Stimulated activated CD4-positive, alpha-beta T cell treated with anti-CD3 and anti-CD28 coated beads, Interleukin-1b, Interleukin-23, amount 100 ng/mL, for 4 hours (primary cell): ENCODE measurements around the gene BOC.

Experiments
- DNase-seq, 2 donors: peaks; one replicate each; pipeline ENCODE4 v3.0.0-alpha.2; 2020; ENCODE audit warnings: low read depth in 2 of 2

BOC gene

GRCh38 chr3:113251817-113252216 lies 40.5 kb downstream of the BOC start:
- DNase-seq: no peak

- DNase-seq: no peak
These were observed 41.2 kb downstream of the BOC start for GRCh38 chr3:113252553-113252952.

DNA sequence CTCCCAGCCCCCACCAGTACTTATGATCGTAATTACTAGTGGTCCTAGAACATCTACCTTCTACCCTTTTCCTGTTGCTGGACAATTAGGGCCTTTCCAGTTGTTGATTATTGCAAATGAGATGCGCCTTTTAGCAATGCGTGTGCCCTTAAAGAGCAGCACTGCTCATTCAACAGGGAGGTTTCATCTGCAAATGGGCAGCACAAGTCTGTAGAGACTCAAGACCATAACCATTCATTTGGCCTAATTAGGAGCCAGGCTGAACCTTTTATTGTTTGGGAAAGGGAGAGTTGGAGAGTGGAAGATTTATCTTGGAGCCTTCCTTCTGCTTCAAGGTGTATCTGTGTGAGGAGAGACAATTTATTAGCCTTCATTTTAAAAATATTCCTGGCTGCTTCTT lies 42.3 kb downstream of the BOC start:
- no peak for DNase-seq

DNA sequence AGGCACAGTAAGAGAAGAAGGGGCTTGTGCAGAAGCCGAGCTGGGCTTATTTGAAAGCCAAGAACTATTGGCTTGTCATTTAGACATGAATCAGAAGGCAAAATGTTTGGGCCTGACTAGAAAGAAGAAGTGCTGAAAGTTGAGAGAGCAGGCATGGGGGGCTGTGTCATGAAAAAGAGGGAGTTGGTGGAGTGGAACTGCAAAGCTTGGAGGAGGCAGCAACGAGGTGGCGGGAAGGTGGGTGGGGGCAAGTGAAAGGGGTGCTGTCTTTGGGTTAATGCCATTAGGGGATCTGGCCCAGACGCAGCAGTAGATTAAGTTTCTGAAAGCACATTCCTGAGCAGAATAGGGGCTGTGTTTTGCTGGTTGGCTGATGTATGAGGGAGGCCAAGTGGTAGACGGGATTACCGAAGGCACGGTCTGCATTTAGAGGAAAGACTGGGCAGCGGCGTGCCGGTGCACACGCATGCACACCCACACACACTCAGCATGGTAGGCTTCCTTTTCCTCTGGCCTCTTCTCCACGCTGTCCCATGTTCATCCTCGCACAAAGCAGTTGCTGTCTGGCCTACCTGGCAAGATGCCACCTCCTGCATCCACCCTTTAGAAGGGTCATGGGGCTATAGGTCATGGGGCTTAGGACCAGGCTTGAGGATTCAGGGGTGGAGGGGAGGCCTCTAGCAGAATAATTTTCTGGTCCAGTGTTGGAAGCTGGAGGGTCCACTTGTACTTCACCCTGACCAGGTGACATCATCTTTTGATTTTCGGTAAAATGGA lies 43.0 kb downstream of the BOC start:
- no peak for DNase-seq

DNA sequence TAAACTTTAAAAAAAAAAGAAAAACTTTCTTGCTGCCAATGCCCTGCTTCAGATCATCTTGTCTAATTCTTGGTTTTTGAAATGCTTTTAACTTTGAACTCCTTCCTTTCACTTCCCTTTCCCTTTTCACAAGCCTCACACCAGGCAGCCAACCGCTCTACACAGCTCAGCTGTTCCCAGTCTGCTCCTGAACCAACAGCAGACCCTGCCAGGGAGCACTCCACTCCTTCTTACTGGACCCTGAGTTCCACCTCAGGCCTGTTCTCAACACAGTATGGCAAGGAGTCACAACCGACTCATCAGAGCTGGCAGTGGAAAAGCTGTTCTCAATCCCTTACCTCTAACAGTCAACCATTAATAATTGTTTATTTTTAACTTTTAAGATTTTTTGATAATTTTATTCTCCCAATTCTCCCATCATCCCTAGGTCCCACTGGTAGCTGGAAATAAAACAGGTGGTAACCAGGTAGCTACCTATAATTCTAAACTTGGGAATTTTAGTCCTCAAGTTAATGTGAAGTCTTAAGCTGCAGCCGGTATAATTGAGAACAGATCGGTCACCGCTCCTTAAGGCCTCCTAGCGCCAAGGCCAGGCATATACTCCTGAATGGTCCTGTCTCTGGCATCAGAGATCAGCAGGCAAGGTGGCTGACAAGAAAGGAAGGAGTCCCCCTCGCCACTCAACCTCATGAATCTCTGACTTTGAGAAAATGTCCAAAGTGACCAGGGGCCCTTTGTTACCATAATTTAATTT lies 43.9 kb downstream of the BOC start:
- DNase-seq: no peak

DNA sequence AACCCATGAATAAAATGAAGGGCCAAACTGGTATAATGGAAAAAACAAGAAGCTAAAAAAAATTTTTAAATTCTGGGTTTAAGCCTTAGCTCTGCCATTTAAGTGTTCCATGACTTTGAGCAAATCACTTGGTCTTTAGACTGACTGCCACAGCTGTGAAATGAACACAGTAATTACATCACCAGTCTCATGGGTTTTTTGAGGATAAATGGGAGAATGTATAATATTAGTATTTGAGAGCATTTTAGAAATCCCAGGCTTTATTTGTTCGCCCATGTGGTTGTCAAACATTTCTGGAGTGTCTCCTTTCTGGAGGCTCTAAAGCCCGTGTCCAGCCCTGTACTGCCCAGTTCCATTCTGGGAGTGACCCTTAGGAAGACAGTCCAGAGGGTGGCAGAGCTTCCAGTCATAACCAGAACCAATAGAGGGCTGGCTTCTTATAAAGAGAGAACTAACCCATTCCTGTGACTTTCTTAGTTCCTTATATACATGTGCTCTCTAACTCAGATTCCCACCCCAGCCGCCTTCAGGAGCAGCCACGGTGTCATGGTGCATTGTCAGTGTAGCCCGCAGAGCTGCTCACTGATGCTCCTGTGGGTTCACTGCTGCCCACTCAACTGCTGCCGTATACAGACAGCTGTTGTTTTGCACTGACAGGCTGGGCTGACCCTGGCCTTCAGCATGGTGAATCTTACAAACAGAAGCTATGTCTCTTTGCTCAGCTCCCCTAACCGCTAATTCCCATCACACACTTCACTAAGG lies 44.7 kb downstream of the BOC start:
- no peak for DNase-seq

- no peak for DNase-seq
These were observed 47.0 kb downstream of the BOC start for GRCh38 chr3:113258361-113258760.

DNA sequence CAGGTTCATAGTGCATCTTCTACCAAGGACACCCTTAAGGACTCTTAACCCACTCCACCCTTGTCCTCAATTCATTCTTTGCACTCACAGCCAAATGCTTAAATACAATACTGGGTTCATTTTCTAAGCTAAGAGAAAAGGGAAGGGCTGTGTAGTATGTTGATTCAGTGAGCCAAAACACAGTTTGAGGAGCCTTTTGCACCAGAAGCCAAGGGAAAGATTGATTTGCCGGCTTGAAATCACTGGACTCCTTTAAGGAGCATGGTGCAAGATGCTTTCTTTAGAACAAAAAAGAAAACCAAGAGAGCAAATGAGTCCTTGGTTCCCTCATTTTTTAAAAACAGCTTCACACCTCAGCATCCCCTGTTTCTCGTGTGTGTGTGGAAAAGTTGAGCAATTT lies 47.8 kb downstream of the BOC start:
- DNase-seq: no peak

DNA sequence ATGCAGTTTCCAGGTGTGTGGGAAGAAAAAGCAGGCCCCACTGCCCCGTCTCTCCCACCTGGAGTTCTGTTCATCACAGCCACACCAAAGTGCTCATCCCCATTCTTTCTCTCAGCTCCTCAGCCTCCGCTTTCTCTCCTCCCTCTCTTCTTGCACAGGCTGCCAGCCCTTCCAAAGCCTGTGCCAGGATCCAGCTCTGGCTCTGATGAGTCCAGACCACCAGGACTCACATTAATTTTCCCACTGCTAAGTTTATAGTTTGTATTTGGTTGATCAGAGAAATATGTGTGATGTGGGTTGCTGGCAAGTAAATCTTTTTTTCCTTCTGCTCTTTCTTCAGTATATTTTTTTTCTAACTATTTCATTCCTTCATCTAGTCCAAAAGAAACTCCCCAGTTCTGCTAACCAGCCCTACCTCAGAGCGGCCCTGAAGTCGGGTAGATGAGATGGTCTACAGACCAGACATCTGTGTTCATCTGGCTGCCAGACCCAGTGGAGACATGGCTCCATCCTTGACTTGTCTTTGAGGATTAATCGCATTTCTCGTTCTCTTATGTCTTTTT lies 49.8 kb downstream of the BOC start:
- no peak for DNase-seq

DNA sequence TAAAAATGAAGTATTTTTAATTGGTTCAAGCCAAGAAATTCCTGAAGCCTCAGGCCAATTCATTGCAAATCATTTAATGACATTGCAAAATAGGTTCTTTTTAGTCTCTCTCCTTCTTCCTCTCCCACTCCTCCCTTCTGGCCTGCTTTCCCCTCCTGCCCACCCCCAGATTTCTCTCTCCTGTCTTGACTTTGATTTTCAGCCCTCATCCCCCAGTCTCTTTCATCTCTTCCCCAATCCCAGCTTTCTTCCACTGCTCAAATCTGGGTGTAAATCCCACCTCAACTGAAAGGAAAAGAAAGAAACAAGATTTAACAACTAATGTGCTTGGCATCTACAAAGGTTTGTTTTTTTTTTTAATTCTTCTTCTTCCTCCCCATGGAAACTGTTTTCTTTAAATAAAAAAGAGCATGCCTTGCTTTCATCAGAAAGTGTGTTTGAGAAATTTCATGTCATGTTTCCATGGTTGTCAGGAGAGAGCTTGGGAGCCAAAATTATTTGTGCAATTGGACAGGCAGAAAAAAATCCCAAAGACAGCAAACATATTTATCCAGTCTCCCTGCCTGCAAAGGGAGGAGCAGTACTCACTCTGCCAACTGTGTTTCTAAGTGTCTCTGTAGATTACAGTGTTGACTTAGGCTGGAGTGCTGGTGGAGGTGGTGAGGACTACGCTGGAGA lies 50.4 kb downstream of the BOC start:
- no peak for DNase-seq

DNA sequence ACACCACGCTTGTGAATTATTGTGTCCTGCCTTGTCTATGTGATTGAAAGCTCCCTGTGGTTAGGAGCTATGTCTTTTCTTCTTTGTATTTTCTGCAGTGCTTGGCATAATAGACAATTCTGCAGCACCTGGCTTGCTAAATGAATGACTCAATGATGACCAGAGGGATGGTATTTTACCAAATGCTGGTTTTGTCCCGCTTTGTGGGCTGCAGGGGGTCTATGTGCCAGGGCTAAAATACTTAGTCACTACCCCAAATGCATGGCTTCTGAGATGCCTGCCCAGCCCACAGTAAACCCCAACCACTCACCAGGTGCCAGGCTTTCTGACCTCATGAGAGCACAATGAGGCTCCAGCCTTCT lies 50.9 kb downstream of the BOC start:
- DNase-seq: no peak

DNA sequence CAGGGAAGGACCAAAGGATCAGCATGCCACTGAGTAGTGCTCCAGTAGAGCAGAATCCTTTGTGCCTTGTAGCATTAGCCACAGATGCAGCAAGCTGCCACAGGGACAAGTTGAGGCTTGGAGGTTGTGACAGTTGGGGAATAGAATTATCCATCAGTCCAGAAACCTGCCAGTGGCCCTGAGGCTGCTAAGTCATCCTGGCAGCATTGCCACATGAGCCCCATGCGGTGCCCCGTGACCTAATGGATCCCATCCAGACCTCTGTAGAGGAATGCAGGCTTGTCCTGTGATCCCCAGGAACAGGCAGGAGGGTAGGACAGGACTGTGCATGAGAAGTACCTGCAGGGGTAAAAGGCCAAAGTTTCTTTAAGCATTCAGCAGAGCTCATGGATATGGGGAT lies 51.7 kb downstream of the BOC start:
- DNase-seq: no peak

DNA sequence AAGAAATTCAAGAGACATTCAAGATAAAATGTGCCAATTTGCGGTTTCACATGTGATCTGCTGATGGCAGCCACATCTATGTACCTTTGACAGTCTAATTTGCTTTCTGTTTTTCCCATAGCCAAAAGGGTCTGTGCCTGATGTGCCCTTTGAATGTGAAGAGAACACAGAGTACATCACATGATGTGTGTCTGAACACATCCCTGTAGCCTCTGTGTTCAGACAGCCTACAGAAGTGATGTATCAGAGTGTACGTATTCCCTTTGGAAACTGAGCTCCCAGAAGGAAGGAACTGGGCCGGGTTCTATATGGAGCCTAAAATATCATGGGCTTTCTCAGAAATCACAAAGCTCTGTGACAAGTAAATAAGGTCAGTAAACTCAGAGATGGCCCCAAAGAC lies 52.4 kb downstream of the BOC start:
- DNase-seq: no peak

DNA sequence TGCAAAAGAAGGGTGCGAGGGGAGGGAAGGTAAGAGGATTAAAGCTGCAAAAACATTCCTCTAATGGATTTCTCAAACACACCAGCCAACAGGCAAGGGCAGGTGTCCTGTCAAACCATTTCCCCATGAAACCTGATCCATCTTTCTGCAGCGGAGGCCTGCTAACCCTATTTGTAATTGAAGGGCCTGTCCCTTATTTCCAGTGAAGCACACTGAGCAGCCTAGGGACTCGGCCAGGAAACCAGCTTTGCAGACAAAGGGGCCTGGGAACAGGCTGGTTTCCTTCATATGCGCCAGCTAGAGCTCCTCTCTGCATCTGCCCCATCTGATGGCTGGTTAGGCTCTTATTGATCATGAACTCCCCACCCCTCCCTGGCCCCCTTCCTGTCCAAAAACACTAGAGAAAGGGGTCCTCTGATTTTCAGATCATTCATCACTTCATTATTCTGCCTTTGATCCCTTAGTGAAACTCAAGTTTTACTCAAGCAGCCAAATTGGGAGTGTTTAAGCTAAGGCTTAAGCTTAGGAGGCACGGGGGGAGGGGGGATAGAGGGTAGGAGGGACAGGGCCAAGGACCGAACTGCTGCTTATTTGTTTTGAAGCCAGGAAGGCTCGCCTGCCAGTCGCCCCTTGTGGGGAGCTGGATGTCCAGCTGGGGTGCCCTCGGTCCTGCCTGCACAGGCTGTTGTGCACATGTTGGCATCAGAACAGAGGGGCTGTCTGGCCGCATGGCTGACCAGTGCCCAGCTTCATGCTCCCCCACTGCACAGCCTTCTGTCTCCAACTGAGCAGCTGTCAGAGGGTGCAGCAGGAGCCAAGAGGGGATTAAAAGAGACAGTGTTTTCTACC lies 53.1 kb downstream of the BOC start:
- DNase-seq: no peak

- no peak for DNase-seq
These were observed 53.9 kb downstream of the BOC start for GRCh38 chr3:113265231-113265630.

- DNase-seq: no peak
These were observed 55.4 kb downstream of the BOC start for GRCh38 chr3:113266738-113267137.

DNA sequence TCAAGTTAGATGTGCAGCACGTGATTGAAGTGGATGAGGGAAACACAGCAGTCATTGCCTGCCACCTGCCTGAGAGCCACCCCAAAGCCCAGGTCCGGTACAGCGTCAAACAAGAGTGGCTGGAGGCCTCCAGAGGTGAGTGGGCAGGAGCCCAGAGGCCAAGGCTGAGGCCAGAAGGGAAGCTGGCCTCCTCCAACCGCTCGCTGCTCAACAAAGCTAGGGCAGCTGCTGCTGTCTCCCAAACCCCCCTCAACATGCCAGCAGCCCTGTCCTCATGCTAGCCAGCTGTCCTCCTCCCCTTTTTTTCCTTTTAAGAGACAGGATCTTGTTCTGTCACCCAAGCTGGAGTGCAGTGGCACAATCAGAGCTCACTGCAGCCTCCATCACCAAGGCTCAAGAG lies 57.0 kb downstream of the BOC start:
- DNase-seq: no peak

- no peak for DNase-seq
These were observed 57.6 kb downstream of the BOC start for GRCh38 chr3:113268942-113269341.

- DNase-seq: no peak
These were observed 58.3 kb downstream of the BOC start for GRCh38 chr3:113269661-113270060.

- DNase-seq: no peak
These were observed 58.7 kb downstream of the BOC start for GRCh38 chr3:113270068-113270467.

DNA sequence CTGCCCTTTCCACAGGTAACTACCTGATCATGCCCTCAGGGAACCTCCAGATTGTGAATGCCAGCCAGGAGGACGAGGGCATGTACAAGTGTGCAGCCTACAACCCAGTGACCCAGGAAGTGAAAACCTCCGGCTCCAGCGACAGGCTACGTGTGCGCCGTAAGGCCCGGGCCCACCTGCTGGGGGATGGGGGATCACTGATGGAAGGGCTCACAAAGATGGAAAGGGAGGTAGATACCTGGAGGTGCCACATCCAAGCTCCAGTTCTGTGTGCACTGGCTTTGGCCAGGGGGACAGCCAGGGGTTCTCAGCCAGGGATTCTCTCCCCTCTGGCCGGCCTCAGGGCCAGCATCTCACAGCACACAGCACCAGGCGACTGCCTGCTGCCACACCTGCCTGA lies 59.4 kb downstream of the BOC start:
- DNase-seq: no peak
